Mucosa of descending colon (tissue), 3 donors: ENCODE data around the gene MTA1. TPM values are rescaled to one million over a fixed set of nuclear protein-coding genes. Genes with fewer than 3 reads are reported as not detected.

Source experiments
- ATAC-seq: fragments of 200-7000 bp; cut with Tn5 transposase; one replicate; pipeline ENCODE4 v1.9.1; 2020; ENCODE audit warnings: mild to moderate bottlenecking, moderate library complexity
- DNase-seq, 3 donors: peaks; one replicate each; pipeline ENCODE4 v3.0.0-alpha.2; 2020
- H3K36me3 ChIP-seq: fragments of 200-600 bp; one replicate; pipeline ENCODE4 v1.8.0; 2021; ENCODE audit warnings: low read depth, mild to moderate bottlenecking
- H3K4me1 ChIP-seq: fragments of 200-600 bp; one replicate; pipeline ENCODE4 v1.8.0; 2021; ENCODE audit warnings: low read depth, mild to moderate bottlenecking
- H3K4me3 ChIP-seq: fragments of 200-600 bp; one replicate; pipeline ENCODE4 v1.8.0; 2021; ENCODE audit warnings: mild to moderate bottlenecking
- H3K9me3 ChIP-seq: fragments of 200-600 bp; one replicate; pipeline ENCODE4 v1.8.0; 2021; ENCODE audit warnings: mild to moderate bottlenecking
- CTCF ChIP-seq: fragments of 200-600 bp; IDR thresholded peaks from one replicate; pipeline ENCODE4 v1.8.0; 2022; ENCODE audit warnings: antibody characterized with exemption, mild to moderate bottlenecking
- intact Hi-C, 2 donors: fragments of 100-400 bp; cut with DNase I in 1 of 2; cut with micrococcal nuclease in 1 of 2; formaldehyde crosslinking; loops; one replicate each; pipeline versions ENCODE4 v1.11.0 to v1.11.1; 2022; cut with DNase I, micrococcal nuclease
- total RNA-seq, 3 donors: library from RNA; stranded (reverse); fragmentation: NEBNext Ultra II Directional in 2 of 3; extraction: Animal tissue kit (Norgen Biotek cat#: 25700) in 2 of 3; gene quantifications; one replicate each; pipeline versions ENCODE4 v1.2.1 to v1.2.4, GENCODE V29; 2021 to 2023
- donor health status: DM: no; HTN: no; CAD: no; lungs with moderate emphysema.
- donor health status: DM: no; HTN: no; CAD: no.
- donor health status: DM: no; HTN: yes; CAD: no.

Gene MTA1
- total RNA-seq, 3 donors from 2014 or later: 76.4 to 105 (median 79.7) TPM

GRCh38 chr14:105393151-105393550 is 26.5 kb upstream of the MTA1 start:
- ATAC-seq: no peak
- intact Hi-C loops: no loop called here
- Histone ChIP-seq H3K9me3 (no peaks in the 10 kb centered on the region), H3K4me3 (no peak overlapping the region), H3K36me3 (no peaks in the 10 kb centered on the region), H3K4me1 (no peaks in the 10 kb centered on the region)
- DNase-seq: peak in 1 of 3 donors; percentile 46
- TF ChIP-seq CTCF: no peak

- intact Hi-C loops: no loop called here
- peaks cover 10% of the 10 kb centered on the region for H3K4me1 ChIP-seq
- no peak for ATAC-seq
- H3K4me3 ChIP-seq: no peak overlapping the region
- peak in 2 of 3 donors; percentile 20 to 47 for DNase-seq
- no peaks in the 10 kb centered on the region for H3K36me3 ChIP-seq
- no peaks in the 10 kb centered on the region for H3K9me3 ChIP-seq
- TF ChIP-seq CTCF: no peak
Measured at GRCh38 chr14:105394714-105395537, 24.7 kb upstream of the MTA1 start.

GRCh38 chr14:105395538-105395854 is 24.1 kb upstream of the MTA1 start:
- Histone ChIP-seq H3K4me3 (no peak overlapping the region), H3K9me3 (no peaks in the 10 kb centered on the region), H3K36me3 (no peaks in the 10 kb centered on the region), H3K4me1 (peaks cover 10% of the 10 kb centered on the region)
- DNase-seq: peak in 1 of 3 donors; percentile 36
- intact Hi-C loops: no loop called here
- TF ChIP-seq CTCF: no peak
- ATAC-seq: no peak

GRCh38 chr14:105397350-105397931 is 22.2 kb upstream of the MTA1 start:
- ATAC-seq (no peak), DNase-seq (peak in 2 of 3 donors; percentile 45 to 57)
- H3K4me1 ChIP-seq: peaks cover 10% of the 10 kb centered on the region
- H3K4me3 ChIP-seq: no peak overlapping the region
- no peaks in the 10 kb centered on the region for H3K36me3 ChIP-seq
- no peaks in the 10 kb centered on the region for H3K9me3 ChIP-seq
- intact Hi-C loops: no loop called here
- no peak for TF ChIP-seq CTCF

- intact Hi-C loops: no loop called here
- peak; percentile 95 for ATAC-seq
Measured at GRCh38 chr14:105398044-105398725, 21.4 kb upstream of the MTA1 start, which contains the start of gene TEX22. Gene TEX22 (plus strand): TSS chr14:105398538. CDS start chr14:105399341, 803 bp downstream.

More at GRCh38 chr14:105398044-105398725, 21.4 kb upstream of the MTA1 start, which contains the start of gene TEX22:
- H3K9me3 ChIP-seq: no peaks in the 10 kb centered on the region
- no peak for TF ChIP-seq CTCF
- peak; percentile 93 to 95 (median 94) for DNase-seq
- H3K4me3 ChIP-seq: peak within 1 kb of the TSS; percentile 63
- H3K36me3 ChIP-seq: no peaks in the 10 kb centered on the region
- H3K4me1 ChIP-seq: peaks cover 10% of the 10 kb centered on the region
